ENCODE results near the gene DNAJB5.
"Not testable (repeated sequence)": the region's sequence is repeated elsewhere in the genome, so short reads cannot be mapped to it uniquely, and the experiment has no call there.

The DNAJB5 gene

DNA sequence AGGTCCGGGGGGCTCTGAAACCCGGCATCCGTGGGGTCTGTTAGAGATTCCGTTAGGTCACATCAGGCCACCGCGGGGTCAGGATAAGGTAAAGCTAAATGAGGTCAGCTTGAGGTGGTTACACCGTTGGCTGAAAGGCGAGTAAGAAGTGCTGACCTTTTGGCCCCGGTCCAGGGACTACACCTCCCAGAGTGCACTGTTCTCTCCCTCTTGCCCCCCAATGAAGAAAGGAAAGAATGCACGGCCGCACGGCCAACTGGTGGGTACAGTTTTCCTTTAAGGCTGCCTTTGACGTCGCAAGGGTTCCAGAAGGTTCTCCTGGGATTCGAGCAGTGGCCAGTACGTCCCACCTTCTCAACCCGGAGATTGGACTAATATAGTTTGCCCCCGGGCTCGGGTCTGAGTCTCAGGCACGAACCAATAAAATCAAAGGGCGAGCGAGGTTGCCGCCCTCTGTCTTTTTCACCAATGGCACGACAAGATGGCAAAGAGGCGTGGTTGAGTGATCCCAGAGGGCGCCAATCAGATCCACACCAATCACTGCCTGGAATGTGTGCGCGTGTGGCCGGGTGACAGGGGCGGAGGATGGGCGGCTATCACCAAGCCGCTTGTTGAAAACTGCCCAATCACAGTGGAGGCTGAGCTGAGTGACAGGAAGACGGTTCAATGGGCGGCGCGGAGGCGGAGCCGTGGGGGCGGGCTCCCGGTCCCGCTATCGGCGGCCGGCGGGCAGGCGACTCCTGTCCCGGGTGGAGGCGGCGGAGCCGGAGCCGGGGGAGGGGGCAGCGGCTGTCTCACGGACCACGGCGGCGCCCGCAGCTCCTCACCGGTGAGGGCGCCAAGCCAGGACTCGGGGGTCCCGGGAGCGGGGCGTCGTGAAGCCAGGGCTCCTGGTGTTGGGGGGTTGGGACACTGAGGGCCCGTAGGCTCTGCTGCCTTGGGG, at the start of gene DNAJB5:
Gene DNAJB5, plus strand, starts transcription at position 743 of the 943 bp plus-strand sequence. CDS start 886 bp downstream, outside the sequence.
- peak; percentile 94 to 96 (median 96) for DNase-seq (ENCODE audit: low read depth in 2 of 3, low spot score in 2 of 3)

DNA sequence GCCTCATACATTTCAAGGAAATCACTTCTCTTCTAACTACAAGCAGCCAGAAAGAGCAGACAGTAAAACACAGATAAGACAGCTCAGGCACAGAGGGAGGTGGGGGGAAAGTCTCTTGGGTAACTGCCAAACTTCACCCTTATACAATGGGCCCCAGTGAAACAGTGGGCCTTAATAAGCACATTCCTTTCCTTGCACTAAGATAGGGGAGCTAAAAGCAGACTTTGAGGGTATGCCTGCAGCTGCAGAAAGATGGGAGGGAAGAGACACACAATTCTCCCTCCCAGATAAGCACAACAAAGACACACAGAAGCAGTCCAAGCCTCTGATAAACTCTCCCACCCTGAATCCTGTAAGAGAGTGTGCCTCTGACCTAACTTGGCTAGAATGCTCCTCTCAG, 49.6 kb upstream of the DNAJB5 start:
- not testable (repeated sequence) for DNase-seq (ENCODE audit: low read depth in 2 of 3, low spot score in 2 of 3)

DNA sequence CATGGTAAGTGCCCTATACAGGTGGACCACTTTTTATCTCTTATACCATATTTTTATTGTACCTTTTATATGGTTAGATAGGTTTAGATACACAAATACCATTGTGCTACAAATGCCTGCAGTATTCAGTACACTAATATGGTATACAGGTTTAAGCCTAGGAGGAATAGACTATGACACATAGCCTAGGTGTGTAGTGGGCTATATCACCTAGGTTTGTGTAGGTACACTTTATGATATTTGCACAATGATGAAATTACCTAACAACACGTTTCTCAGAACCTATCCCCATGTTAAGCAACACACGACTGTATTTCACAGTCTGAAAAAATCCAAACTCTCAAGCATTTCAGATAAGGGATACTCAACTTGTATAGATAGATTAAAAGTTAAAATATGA, 41.1 kb upstream of the DNAJB5 start:
- no peak for DNase-seq (ENCODE audit: low read depth in 2 of 3, low spot score in 2 of 3)

DNA sequence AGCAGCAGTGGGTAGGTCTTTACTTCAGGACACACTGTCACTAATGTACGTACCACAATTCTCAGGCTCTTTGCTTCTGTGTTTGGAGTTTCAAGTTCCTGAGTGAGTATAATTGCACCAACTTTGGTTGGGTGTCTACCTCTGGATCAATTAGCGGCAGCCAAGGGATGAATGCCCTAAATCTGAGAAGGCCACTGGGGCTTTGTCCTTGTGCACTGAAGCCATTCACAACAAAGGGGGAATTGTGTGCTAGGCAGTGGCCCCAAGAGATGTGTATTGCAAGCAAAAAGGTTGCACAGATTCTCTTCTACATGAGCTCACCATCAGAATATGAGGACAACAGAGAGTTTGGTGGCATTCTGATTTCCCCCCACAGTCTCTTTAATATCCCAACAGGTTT, 35.3 kb upstream of the DNAJB5 start:
- DNase-seq (ENCODE audit: low read depth in 2 of 3, low spot score in 2 of 3) = no peak

DNA sequence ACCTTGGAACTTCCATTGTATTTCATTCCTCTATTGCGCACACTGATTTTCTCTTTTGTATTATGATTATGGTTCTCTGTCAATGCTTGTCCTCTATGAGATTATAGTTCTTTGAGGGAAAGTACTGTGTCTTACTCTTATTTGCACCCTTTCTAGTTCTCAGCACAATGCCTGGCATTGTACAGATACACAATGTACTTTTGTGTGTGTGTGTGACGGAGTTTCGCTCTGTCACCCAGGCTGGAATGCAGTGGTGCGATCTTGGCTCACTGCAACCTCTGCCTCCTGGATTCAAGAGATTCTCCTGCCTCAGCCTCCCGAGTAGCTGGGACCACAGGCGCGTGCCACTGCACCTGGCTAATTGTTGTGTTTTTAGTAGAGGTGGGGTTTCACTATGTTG, 33.5 kb upstream of the DNAJB5 start:
- not testable (repeated sequence) for DNase-seq (ENCODE audit: low read depth in 2 of 3, low spot score in 2 of 3)

DNA sequence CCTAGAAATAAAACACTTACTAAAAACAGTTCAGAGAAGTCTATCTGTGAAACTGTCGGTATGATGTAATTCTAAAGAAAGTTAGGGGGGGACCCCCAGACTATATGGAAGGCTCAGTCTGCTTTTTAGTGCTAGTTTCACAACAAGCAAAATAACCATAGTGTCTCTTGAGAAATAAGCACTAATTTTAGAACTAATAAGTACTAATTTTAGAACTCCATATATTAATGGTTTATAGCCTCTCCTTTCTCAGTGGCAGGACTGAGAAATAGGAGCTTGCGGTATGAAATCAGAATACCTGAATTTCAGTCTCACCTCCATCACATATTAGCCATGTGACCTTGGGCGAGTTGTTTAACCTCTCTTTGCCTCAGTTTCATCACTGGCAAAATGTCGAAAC, 32.9 kb upstream of the DNAJB5 start:
- no peak for DNase-seq (ENCODE audit: low read depth in 2 of 3, low spot score in 2 of 3)

DNA sequence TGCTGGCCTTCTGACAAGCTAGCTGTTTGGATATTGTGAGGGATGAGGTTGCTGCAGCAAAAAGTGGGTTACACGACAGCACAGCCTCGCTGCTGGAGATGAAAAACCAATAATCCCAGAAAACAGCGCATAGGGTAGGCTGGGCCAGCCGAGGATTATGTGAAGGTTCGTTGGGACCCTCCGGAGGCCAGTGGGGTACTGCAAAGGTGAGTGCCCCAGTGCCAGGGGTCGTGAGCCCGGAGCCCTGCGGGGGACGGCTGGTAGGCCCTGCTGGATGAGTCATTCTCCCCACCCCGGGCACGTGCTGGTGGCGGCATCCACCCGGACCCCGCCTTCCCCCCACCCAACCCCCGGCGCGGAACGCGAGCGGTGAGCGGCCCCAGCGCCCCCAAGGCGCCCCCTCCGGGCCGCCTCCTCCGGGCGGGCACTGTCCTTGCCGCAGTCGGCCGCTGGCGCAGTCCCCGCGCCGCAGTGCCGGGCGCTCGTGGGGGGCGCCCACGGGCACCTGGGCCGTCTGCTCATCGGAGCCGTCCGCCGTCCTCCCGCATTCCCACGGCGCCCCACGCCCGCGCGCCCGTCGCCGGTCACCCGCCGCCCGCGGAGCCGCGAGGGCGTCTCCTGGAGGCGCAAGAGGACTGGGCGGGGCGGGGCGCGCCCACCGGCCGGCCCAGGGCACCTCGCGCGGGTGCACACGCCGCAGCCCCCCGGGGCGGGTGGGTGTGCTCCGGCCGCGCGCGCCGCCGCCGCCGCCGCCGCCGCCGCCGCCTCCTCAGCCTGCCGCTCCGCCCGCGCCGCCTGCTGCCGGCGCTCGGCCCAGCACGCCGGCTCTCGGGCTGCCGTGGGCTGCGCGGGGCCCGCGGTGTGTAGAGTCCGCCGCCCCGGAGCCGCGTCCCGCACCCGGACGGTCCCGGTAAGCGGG, 31.8 kb upstream of the DNAJB5 start, which contains the start of gene PHF24:
Gene PHF24, plus strand, starts transcription at position 794 of the 919 bp plus-strand sequence. CDS start 13,014 bp downstream, outside the sequence.
- DNase-seq (ENCODE audit: low read depth in 2 of 3, low spot score in 2 of 3) = no peak

DNA sequence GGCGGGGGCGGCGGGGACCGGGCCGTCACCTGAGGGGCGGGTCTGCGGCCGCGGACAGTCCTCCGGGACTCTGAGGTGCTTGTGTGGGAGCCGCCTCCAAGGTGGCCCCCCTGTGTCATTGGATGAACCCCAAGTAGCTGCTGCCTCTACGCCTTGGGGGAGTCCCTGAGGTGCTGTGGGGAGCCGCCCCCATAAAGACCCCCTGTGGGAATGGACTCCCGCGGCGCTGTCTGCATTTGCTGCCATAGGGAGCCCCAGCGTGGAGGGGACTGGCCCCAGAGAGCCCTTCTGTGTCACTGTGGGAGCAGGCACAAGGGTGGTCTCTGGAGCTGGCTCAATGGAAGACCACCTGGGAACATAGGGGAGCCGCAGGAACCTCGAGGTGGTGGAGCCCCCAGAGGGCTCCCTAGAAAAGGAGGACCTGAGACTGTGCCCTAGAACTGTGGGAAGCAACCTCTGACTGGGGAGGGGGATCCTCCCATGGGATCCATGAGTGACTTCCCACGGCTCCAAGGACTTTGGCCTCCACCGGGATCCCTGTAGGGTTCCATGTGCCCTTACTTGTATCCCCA, 31.0 kb upstream of the DNAJB5 start:
- DNase-seq (ENCODE audit: low read depth in 2 of 3, low spot score in 2 of 3) = no peak

DNA sequence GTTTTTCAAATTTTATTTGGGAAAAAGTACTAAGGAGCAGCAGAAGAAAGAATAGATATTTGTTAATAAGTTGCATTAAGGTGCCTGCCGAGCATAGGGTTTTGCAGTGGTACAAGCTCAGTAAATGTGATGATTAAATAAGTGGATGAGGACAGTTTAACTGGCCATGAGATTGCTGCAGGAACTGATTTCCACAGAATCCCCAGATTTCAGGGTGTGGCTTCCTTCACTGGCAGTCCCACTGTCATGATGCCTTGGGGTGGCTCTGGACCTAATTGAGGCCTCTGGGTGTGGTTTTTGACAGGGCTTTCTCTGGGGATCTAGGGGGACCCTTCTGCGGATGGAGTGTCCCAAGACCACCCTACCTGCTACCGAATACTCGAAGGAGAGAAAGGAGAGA, 30.1 kb upstream of the DNAJB5 start:
- no peak for DNase-seq (ENCODE audit: low read depth in 2 of 3, low spot score in 2 of 3)

DNA sequence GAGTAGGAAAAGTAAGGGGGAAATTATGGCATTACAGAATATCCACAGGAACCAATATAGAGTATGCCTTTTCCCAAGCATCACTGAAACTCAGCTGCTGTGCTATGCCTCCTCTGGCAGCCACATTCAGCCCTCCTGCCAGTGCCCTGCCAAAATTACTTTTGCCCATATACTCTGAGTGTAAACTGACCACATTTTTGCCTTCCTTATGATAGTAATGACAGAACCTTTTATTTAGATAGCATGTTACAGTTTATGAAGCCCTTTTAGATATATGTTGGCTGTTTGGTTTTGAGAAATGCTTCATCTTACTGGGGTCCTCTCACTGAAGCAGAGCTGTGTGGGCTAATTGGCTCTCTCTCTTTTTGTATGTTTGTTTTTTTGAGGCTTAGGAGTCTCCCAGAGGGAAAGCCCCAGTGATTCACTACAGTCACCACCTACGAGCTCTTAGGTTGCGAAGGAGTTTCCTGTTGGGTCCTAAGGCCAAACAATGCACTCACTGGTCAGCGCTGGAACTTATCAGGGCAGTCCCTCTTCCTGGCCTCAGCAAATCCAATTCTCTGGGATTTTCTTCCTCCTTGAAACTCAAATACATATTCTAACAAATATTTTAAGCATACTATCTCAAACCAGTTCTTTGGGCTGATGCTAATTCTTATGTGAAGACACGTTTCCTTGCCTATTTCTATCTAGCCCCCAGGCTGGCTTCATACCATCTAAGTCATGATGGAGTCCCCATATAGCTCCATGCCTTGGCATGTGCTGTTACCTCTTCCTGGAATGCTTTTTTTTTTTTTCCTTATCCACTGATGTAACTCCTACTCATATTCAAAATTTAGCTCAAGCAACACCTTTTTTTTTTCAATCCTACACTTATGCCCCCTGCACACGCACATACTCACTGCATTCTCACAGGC, 27.7 kb upstream of the DNAJB5 start:
- DNase-seq (ENCODE audit: low read depth in 2 of 3, low spot score in 2 of 3) = no peak

DNA sequence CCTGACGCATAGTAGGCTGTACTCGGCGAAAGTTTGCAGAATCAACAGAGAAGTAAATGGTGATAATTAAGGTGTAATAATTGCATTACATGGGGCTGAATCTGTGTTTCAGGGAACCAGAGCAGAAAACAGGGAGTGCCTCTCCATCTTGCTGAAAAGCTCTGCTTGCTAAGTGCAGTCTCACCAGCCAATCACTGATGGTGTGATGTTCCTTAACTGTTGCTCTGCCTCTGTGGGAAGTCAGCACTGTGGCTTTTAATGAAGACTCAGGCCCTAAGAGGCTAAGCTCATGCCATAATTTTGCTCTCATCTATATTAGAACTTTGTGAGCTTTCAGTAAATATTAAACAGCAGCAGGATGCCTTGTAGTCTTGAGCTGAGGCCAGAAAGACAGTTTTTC, 27.0 kb upstream of the DNAJB5 start:
- DNase-seq (ENCODE audit: low read depth in 2 of 3, low spot score in 2 of 3) = no peak

DNA sequence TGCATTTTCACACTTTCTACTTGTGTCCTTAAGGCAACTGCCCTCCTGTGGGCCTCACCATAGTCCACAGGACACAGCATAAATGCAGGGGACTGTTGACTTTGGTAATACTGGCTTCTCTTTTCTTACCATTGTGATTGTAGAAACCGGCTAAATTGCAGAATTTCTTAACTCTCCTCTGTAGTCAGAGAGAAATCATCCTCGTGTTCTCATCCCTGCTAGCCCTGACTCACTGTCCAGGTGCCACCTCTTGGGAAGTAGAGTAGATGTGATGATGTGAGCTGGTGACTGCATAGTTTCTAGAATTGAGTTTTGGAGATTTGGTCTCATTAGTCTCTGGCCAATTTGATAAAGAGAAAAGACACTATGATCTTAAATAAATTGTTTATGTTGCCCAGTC, 26.0 kb upstream of the DNAJB5 start:
- DNase-seq (ENCODE audit: low read depth in 2 of 3, low spot score in 2 of 3) = no peak

DNA sequence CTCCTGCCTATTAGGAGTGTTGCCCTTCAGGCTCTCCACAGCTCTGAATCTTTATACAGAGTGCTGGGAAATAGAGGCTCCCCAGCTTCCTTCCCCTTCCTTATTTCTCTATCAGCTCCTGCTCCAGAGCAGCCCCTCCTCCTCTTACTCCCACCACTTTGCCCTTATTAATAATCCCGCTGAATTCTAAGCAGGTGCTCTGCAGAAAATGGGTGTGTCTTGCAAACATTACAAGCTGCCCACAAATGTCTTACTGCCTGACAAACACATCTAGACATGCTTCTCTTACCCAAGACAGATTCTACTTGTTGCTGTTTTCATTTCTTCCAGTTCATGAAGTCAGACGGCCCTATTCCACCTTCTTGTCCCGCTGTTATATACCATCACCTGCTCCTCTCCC, 25.1 kb upstream of the DNAJB5 start:
- DNase-seq (ENCODE audit: low read depth in 2 of 3, low spot score in 2 of 3) = no peak

DNA sequence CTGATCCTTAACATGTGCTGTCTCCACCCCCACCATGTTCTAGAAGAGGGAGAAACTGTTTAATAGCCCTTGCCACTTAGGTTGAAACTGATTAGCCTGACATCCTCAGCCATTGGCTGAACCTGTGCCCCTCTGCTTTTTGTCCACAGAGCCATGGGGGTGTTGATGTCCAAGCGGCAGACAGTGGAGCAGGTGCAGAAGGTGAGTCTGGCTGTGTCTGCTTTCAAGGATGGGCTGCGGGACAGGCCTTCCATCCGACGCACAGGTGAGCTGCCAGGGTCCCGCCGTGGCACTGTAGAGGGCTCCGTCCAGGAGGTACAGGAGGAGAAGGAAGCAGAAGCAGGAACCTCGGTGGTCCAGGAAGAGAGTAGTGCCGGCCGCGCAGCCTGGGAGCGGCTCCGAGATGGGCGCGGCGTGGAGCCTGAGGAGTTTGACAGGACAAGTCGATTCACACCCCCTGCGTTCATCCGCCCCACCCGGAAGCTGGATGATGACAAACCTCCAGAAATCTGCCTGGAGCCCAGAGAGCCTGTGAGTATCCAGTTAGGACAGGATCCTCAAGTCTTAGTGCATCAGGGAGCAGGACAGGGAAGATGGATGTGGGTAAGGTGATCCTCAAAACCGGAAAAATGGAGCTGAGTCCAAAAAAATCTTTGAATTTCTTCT, 18.3 kb upstream of the DNAJB5 start:
- DNase-seq (ENCODE audit: low read depth in 2 of 3, low spot score in 2 of 3) = no peak

DNA sequence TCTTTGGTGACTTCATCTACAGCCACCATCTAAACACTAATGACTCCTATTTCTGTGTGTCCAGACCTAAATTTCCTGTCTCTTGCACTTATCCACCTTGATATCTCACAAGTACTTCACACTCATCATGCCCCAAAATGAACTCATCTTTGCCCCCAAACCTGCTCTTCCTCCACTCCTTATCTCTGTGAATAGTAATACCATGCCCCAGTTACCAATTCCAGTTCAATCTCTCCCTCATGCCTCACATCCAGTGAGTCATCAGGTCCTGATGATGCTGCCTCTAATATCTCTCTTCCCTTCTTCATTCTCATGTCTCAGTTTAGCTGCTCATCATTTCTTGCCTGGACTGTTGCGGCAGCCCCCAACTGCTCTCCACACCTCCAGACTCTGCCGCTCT, 14.9 kb upstream of the DNAJB5 start:
- DNase-seq (ENCODE audit: low read depth in 2 of 3, low spot score in 2 of 3) = no peak

DNA sequence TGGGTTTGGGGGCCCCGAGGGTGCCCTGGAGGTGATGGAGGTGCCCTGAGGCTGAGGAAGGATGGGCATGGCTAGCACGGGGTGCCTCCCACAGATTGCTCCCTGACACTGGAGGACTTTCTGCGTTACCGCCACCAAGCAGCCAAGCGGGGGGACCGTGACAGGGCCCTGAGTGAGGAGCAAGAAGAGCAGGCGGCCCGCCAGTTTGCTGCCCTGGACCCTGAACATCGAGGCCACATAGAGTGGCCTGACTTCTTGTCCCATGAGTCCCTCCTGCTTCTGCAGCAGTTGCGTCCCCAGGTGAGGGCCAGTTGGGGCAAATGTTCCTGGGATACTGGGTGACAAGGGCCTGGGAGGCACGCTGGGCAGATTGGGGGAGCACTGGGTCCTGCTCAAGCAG, 13.1 kb upstream of the DNAJB5 start:
- DNase-seq (ENCODE audit: low read depth in 2 of 3, low spot score in 2 of 3) = no peak

DNA sequence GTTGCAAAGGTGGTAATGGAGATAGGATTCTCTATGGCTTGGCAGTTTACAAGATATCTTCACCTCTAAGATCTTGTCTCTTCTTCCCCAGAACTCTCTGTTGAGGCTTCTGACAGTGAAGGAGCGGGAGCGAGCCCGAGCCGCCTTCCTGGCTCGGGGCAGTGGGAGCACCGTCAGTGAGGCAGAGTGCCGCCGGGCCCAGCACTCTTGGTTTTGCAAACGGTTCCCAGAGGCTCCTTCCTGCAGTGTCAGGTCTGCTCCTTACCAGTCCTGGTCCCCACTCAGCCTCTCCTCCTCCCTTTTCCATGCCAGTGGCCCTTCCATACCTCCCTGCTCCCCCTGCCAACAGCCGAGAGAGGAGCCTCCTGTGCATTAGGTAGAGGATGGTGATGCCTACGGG, 12.6 kb upstream of the DNAJB5 start:
- DNase-seq (ENCODE audit: low read depth in 2 of 3, low spot score in 2 of 3) = no peak

DNA sequence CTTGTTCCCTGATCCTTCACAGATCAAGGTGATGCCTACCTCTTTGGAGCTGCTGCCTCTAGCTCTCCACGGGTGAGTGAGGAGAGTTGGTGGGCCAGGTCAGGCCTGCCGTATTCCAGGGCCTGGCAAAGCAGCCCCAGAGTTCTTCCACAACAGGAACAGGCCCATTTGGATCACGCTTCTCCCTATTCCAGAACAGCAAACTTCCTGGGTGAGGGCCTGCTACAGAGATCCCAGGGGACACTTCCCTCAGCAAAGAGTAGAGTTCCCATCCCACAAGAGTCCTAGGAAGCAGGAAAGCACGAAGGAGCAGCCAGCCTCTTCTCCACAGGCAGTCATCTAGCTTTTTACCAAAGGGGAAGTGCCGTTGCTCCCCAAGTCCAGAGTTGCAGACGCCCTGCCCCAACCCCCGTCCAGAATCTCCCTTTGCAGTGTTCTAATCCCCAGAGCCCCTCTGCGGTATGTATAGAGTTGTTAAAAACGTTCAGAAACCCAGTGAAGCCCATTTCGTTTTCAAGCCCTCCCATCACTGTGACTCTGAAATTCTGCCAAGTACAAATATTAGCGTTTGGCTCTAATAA, 9.3 kb upstream of the DNAJB5 start:
- no peak for DNase-seq (ENCODE audit: low read depth in 2 of 3, low spot score in 2 of 3)

DNA sequence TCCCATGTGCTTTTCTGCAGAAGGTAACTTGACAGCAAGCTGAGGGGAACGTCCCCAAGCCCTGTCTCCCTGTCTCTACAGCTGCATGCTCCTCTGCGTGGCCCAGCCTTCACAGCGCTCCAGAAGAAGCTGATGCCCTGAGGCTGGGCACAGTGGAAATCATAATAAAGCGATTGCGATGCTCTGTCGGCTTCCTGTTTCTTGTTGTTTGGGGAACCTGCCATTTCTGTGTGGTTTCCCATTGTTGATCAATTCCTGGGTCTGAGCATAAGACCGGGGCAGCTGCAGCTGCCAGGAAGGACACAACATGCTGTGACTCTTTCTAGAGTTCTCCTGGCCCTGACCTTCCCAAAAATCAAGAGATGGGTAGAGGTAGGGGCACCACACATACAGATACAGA, 7.2 kb upstream of the DNAJB5 start:
- DNase-seq (ENCODE audit: low read depth in 2 of 3, low spot score in 2 of 3) = no peak
